Fibroblast of villous mesenchyme (primary cell): ENCODE results near the gene FRMD4A. TPM values are rescaled to one million over a fixed set of nuclear protein-coding genes. Genes with fewer than 3 reads are reported as not detected.

Experiments
- DNase-seq: peaks from one replicate; pipeline ENCODE4 v3.0.0-alpha.2; 2010; ENCODE audit warnings: low read depth
- H3K4me3 ChIP-seq: 2 replicates; pipeline ENCODE4 v1.5.1; 2011; ENCODE audit warnings: low read depth, mild to moderate bottlenecking, low read length
- CTCF ChIP-seq: IDR thresholded peaks from 2 replicates; pipeline ENCODE4 v1.5.1; 2012; ENCODE audit warnings: low read depth, mild to moderate bottlenecking, low read length; ENCODE audit not compliant: insufficient read depth
- total RNA-seq: library from RNA; depleted of rRNA; stranded (reverse); fragments of >200 nt; gene quantifications from 2 replicates; pipeline ENCODE4 v1.2.3, GENCODE V29; 2012

The FRMD4A gene
- total RNA-seq, 1 donor, result 40.2 TPM

- no peak for DNase-seq
- TF ChIP-seq CTCF, result no peak
- H3K4me3 ChIP-seq, result no peak overlapping the region
Measured at GRCh38 chr10:14318007-14318406, 12.7 kb downstream of the FRMD4A start.

GRCh38 chr10:14312014-14312413, 18.7 kb downstream of the FRMD4A start:
- no peak for TF ChIP-seq CTCF
- DNase-seq, result no peak
- H3K4me3 ChIP-seq, result no peak overlapping the region

GRCh38 chr10:14311206-14311957, 19.3 kb downstream of the FRMD4A start:
- DNase-seq, result no peak
- no peak for TF ChIP-seq CTCF
- H3K4me3 ChIP-seq, result no peak overlapping the region

GRCh38 chr10:14309593-14309992, 21.1 kb downstream of the FRMD4A start:
- TF ChIP-seq CTCF, result no peak
- DNase-seq, result no peak
- H3K4me3 ChIP-seq, result no peak overlapping the region

GRCh38 chr10:14306190-14306589, 24.5 kb downstream of the FRMD4A start:
- TF ChIP-seq CTCF, result no peak
- H3K4me3 ChIP-seq, result no peak overlapping the region
- DNase-seq, result no peak

- no peak for DNase-seq
- no peak for TF ChIP-seq CTCF
- H3K4me3 ChIP-seq, result no peak overlapping the region
Measured at GRCh38 chr10:14304046-14304445, 26.7 kb downstream of the FRMD4A start.

- no peak overlapping the region for H3K4me3 ChIP-seq
- TF ChIP-seq CTCF, result peak; percentile 54
- DNase-seq, result no peak
Measured at GRCh38 chr10:14302035-14302434, 28.7 kb downstream of the FRMD4A start.
